A172 (cell line): Measurements from ENCODE around the gene CD200R1. TPM values are rescaled to one million over a fixed set of nuclear protein-coding genes. Genes with fewer than 3 reads are reported as not detected.
A peak's percentile ranks its signal among the peaks of the same experiment; 100 is the strongest.
"Not testable (repeated sequence)": the region's sequence is repeated elsewhere in the genome, so short reads cannot be mapped to it uniquely, and the experiment has no call there.

Experiments
- DNase-seq: peaks from one replicate; pipeline ENCODE4 v3.0.0-alpha.2; 2015; ENCODE audit warnings: low spot score
- total RNA-seq: library from RNA; depleted of rRNA; stranded (reverse); fragments of >200 nt; shearing (Covaris generic); gene quantifications from 2 replicates; pipeline ENCODE4 v1.2.3, GENCODE V29; 2014

The CD200R1 gene
- total RNA-seq, 1 experiment from 2014 or later, result not detected

GRCh38 chr3:112974178-112974517 is 755 bp downstream of the CD200R1 start:
- DNase-seq, result no peak

- no peak for DNase-seq
Measured at GRCh38 chr3:112973325-112974177, 1.4 kb downstream of the CD200R1 start.

GRCh38 chr3:112972158-112972557 is 2.7 kb downstream of the CD200R1 start:
- no peak for DNase-seq

GRCh38 chr3:112967828-112968227 is 7.1 kb downstream of the CD200R1 start:
- DNase-seq, result no peak

GRCh38 chr3:112967425-112967824 is 7.5 kb downstream of the CD200R1 start:
- no peak for DNase-seq

GRCh38 chr3:112966633-112967032 is 8.3 kb downstream of the CD200R1 start:
- DNase-seq, result no peak

- DNase-seq, result no peak
Measured at GRCh38 chr3:112965656-112966055, 9.2 kb downstream of the CD200R1 start.

GRCh38 chr3:112963683-112964082 is 11.2 kb downstream of the CD200R1 start:
- no peak for DNase-seq

GRCh38 chr3:112958811-112959560 is 15.9 kb downstream of the CD200R1 start:
- no peak for DNase-seq

- no peak for DNase-seq
Measured at GRCh38 chr3:112956351-112956750, 18.6 kb downstream of the CD200R1 start.

GRCh38 chr3:112948346-112948838 is 26.5 kb downstream of the CD200R1 start:
- no peak for DNase-seq

GRCh38 chr3:112931736-112932521 is 43.0 kb downstream of the CD200R1 start:
- no peak for DNase-seq

GRCh38 chr3:112930771-112931170 is 44.1 kb downstream of the CD200R1 start:
- DNase-seq, result no peak

GRCh38 chr3:112925969-112926368 is 48.9 kb downstream of the CD200R1 start:
- no peak for DNase-seq

- DNase-seq, result no peak
Measured at GRCh38 chr3:112925560-112925959, 49.3 kb downstream of the CD200R1 start.

GRCh38 chr3:112919541-112919940 is 55.4 kb downstream of the CD200R1 start:
- DNase-seq, result not testable (repeated sequence)

GRCh38 chr3:112908252-112908651 is 66.7 kb downstream of the CD200R1 start:
- DNase-seq, result no peak

GRCh38 chr3:112904786-112905185 is 70.1 kb downstream of the CD200R1 start:
- no peak for DNase-seq

- DNase-seq, result no peak
Measured at GRCh38 chr3:112900113-112900512, 74.8 kb downstream of the CD200R1 start.

- no peak for DNase-seq
Measured at GRCh38 chr3:112897791-112898190, 77.1 kb downstream of the CD200R1 start.

- DNase-seq, result peak; percentile 71
Measured at GRCh38 chr3:112894258-112894657, 80.6 kb downstream of the CD200R1 start.

- peak; percentile 11 for DNase-seq
Measured at GRCh38 chr3:112889357-112889756, 85.5 kb downstream of the CD200R1 start.
